Bone marrow (tissue), 2 donors: Measurements from ENCODE around the gene AFF4.

Experiments used
- DNase-seq, 2 donors: peaks; one replicate each; lab custom pipeline; 2025; lab: John Stamatoyannopoulos, UW

AFF4 gene

DNA sequence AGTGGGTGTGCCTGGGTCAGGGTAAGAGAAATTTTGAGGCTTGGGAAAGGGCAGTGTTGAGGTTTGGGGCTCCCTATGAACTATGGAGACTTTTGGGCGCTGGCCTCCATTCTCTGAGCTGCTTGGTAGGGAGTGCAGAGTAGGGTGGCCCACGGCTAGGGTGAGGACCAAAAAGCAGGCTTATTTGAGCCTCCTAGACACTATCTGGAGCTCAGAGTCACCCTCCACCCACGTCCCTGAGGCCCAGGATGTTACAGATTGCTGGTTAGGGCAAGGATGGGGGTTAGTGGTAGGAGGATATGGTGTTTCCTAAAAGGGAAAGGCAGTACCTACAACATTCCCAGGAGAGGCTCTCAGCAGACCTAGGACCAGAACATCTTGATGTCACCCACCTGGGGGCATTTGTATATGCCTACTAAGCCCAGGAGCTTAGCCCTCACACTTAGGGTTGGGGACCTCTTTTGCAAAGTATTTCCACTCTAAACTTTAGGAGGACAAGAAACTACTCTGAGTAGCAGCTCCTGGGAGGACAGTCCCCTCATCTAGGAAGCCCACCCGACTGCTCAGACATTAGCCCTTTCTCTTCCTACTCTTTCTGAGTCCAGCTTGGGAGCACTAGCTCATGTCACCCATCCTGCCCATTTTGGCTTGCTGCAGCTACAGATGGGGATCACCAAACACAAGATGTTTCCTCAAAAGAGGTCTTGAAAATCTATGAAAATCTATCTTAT is 135.3 kb downstream of the AFF4 start:
- no peak for DNase-seq

DNA sequence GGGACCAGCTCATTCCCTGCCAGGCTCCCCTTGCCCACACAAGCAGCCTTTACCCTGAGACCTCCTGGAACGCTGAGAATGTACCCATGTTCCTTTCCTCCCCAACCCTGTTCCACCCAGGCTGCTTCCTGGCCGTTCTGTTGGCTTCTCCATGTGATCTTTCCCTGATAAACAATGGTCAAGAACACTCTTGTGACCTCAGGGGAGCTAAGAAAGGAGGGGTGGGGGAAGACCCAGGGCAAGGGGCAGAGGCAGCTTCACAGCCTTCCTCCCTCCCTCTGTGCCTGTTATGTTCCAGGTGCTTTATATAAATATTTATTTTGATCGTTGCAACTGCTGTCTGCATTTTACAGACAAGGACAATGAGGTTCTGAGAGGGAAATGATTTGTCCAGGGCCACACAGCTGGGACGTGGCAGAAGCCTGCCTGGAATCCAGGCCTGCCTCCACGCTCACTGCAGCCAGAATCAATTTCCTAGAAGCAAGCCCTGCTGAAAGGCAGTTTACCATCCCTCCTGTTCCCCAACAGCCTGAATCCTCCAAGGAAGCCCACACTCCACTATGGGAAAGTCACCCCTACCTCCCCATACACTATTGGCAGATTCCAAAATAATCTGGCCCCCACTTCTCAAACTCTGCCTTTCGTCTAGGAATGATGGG is 136.9 kb downstream of the AFF4 start:
- no peak for DNase-seq

DNA sequence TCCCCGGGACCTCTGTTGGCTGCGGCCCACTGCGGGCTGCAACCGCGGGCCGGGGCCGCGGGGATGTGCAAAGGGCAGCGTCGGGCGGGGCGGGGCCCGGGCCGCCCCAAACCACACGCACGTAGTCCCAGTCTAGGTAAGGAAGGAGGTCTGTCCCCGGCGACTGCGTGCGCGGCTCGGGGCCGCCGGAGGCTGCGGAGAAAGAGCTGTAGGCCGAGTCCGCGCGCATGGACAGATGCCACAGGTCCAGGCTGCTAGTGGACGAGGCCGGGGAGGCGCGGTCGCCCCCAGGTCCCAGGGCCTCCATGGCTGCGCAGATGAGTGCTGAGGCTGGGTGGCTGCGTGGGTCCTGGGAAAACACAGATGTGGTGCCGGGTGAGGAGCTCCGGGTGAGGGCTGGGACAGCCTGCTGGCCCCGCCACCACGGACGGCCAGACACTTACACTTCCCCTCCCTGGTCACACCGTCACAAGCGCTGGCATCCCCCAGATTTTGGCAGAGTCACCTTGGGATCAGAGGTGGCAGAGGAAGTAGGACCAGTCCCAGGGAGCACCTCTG is 137.5 kb downstream of the AFF4 start:
- no peak for DNase-seq
